Hematopoietic multipotent progenitor cell treated with erythropoietin and hydrocortisone succinate and interleukin-3 and kit ligand, for 8 days (in vitro differentiated cells): ENCODE measurements around the gene KLC3.
"Not testable (repeated sequence)": the region's sequence is repeated elsewhere in the genome, so short reads cannot be mapped to it uniquely, and the experiment has no call there.

Experiments
- DNase-seq: peaks from one replicate; pipeline ENCODE4 v3.0.0-alpha.2; 2015

The KLC3 gene

DNA sequence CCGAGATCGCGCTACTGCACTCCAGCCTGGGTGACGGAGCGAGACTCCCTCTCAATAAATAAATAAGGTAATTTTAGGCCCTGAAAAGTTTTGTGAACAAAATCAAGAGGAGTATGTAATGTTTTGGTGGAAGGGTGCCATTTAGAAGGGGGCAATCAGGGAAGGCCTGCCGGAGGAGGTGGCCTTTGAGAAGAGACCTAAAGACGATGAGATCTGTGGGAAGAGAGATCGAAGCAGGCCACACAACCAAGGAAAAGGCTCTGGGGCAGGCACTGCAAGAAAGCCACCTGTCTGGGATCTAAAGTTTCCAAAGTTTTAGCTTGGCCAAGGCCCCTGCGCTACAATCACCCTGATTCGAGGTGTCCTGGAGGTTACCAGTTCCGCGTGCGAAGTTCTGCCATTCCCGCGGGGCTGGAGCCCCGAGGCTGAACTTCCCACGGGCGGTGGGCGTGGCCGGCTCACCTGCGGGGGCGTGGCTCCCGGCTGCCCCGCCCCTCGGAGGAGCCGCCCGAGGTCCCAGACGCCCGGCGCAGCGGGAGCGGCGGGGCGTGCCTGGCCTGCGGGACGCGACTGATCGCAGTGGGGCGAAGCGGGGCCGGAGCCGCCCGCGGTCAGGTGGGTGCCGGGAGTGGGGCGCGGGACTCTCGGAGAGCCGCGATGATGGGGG, at the start of gene KLC3:
Gene KLC3, plus strand, starts transcription at position 519 of the 667 bp plus-strand sequence. CDS start 4,792 bp downstream, outside the sequence.
- no peak for DNase-seq

DNA sequence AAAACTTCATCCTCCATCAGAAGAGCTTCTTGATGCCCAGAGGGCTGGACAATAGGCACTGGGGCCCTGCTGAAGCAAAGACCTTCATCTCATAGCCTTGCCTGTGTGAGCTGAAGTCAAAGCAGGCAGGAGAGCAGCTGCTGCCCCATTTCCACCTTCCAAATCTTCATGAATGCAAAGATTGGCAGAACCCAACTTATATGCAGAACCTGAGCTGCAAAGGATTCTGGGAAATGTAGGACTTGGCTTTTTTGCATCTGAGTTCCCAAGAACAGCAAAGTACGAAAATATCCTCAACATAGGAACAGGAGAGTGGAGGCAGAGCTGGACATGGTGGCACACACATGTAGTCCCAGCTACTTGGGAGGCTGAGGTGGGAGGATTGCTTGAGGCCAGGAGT, 48.7 kb upstream of the KLC3 start:
- DNase-seq, result no peak

DNA sequence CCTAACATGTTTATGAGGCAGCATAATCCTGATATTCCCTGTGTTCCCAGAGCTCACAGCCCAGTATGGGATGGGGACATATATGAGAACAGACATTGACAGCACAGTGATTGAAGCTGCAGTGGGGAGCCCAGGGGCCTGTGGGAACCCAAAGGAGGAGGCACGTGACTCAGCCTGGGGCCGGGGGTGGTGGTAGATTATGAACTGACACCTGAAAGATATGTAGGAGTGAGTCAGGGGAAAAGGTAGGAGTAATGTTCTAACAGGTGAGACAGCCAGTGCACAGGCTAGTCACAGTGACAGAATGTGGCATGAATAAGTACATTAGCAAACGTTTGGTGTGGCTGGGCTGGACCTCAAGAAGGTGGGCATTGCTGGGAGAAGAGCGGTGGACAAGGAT, 46.9 kb upstream of the KLC3 start:
- no peak for DNase-seq

DNA sequence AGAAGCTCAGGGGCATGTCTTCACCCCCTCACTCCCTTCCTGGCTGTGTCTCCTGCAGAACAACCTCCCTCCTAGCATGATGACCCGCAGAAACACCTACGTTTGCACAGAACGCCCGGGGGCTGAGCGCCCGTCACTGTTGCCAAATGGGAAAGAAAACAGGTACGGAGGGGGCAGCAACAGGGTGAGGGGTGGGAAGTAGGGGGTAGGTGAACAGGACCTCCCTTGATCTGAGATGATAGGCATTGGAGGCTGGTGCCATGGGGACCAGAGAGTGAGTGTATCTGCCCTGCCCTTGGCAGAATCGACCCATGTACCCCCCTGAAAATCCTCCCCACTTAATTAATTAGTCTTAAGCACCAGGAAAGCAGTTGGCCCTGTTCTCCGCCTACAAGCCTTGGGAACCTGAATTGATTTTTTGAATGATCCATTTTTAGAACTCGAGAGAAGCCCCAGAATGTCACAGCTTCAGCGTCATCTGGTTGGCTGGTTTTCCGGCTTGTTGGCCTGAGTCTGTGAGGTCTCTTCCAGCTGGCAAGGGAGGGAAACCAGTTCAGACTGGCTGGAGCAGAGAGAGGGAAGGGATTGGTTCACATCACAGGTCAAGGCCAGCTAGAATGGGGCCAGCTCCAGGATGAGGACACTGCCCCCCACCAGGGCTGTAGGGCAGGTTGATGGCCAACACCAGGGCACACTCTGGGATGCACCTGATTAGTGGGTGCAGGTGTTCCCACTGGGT, 46.1 kb upstream of the KLC3 start:
- DNase-seq, result no peak

DNA sequence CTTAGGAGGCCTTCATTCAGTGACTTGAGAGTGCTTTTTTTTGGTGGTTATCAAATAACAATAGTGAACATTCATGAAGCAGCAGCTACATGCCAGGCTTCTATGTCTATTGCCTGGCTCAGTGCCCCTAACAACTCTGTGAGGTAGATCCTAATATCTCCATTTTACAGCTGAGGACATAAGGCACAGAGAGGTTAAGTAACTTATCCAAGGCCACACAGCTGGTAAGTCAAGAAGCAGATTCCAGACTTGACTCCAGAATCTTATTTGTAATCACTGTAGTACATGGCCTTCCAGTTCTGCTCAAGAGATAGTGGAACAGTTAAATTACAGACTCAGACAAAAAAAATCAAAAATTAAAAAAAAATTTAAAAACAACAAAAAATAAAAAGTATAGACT, 44.7 kb upstream of the KLC3 start:
- DNase-seq, result no peak

DNA sequence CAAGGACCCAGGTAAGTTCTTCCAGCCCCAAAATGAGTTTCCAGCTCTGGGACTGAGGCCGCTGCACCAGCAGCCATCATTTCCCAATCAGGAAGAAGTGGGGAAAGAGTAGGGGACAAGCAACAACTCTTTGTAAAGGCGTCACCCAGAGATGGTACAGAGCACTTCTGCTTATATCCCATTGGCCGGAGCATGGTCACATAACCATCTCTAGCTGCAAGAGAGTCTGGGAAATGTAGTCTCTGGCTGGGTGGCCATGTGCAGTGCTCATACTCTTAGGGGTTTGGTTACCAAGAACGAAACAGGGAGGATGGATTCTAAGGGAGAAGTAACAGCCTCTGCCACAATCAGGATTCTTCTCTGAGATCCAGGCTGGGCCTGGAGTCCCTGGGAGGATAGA, 44.2 kb upstream of the KLC3 start:
- no peak for DNase-seq

DNA sequence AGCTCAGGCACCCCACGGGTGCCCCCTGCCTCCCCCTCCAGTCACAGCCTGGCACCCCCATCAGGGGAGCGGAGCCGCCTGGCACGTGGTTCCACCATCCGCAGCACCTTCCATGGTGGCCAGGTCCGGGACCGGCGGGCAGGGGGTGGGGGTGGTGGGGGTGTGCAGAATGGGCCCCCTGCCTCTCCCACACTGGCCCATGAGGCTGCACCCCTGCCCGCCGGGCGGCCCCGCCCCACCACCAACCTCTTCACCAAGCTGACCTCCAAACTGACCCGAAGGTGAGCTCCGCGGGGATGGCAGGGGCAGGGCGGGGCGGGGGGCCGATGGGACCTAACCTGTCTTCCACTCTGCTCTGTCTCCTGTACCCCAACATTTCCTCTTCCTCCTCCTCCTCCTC, 42.9 kb upstream of the KLC3 start:
- DNase-seq, result no peak

DNA sequence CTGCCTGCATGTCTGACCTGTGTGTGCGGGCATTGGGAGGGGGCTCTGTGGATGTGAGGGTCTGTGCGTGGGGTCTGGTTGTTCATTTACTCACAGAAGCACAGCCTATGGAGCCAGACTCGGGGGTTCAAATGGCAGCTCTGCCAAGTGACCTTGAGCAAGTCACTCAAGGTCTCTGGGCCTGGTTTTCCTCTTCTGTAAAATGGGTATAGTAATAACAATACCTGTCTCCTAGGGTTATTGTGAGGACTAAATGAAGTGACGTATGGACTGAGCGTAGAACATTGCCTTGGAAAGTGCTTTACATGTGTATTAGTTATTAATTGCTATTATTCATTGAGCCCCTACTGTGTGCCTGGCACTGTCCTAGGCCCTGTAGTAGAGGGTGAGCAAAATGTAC, 42.3 kb upstream of the KLC3 start:
- DNase-seq, result no peak

DNA sequence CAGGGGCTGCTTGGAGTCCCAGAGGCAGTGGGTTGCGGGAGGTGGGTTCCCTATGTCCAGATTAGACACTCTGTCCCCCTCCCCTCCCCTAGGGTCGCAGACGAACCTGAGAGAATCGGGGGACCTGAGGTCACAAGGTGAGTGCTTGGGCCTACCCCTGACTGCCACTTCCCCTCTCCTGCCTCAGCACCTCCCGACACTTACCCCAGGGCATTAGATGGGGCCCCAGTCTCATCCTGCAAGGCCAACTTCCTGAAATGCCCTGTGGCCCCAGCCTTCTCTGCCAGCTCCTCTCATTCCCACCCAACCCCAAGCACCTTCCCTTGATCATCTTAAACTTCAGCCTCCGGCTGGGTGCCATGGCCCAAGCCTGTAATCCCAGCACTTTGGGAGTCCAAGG, 40.8 kb upstream of the KLC3 start:
- no peak for DNase-seq

DNA sequence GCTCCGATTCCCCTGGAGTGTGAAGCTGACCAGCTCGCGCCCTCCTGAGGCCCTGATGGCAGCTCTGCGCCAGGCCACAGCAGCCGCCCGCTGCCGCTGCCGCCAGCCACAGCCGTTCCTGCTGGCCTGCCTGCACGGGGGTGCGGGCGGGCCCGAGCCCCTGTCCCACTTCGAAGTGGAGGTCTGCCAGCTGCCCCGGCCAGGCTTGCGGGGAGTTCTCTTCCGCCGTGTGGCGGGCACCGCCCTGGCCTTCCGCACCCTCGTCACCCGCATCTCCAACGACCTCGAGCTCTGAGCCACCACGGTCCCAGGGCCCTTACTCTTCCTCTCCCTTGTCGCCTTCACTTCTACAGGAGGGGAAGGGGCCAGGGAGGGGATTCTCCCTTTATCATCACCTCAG, 38.1 kb upstream of the KLC3 start:
- DNase-seq, result no peak

DNA sequence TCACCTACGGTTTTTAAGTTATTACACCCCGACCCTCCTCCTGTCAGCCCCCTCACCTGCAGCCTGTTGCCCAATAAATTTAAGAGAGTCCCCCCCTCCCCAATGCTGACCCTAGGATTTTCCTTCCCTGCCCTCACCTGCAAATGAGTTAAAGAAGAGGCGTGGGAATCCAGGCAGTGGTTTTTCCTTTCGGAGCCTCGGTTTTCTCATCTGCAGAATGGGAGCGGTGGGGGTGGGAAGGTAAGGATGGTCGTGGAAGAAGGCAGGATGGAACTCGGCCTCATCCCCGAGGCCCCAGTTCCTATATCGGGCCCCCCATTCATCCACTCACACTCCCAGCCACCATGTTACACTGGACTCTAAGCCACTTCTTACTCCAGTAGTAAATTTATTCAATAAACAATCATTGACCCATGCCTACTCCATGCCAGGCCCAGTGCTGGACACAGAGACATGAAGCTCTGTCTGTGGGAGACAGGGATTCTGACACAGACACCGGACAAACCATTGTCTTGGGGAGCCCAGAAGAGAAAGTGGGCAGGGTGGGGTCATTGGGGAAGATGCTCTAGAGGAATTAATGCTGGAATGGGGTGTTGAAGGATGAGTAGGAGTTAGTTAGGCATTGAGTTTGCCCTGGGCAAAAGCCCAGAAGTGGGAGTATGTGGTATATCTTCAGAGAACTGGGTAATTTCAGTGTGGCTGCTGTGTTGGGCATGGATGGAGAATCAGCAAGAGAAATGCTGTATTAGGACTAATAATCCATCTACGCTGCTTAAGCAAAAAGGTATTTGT, 37.1 kb upstream of the KLC3 start:
- no peak for DNase-seq

DNA sequence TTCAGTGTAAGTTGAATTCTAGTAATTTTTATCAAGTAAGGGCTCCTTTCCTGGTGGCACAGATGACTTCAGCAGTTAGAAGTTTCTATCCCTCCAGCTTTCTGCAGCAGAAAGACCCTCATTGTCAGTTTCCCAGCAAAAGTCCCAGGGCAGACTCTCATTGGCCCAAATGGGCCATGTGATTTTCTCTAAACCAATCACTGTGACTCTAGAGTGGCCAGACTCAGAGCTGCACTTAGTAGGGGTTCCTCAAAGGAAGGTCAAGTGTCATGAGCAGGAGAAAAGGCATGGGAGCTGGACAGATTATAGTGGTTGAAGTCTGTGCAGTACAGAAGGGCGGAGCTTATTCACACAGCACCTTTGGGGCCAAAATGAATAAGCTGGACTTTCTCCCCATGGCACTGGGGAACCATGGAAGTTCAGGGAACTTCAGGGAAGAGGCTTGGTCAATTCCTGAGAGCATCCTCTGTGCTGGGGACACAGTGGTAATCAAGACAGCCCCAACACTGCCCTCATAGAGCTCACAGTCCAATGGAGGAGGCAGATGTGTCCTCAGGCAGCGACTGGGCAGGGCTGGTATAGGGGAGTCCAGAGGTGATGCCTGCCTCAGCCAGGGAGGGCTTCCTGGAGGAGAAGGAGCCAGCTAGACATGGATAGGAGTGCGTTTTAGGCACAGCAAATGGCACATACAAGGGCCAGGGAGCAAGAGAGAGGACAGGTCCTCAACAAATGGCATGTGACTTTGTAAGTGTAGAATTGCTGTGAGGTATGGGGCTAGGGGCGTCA, 36.2 kb upstream of the KLC3 start:
- no peak for DNase-seq

DNA sequence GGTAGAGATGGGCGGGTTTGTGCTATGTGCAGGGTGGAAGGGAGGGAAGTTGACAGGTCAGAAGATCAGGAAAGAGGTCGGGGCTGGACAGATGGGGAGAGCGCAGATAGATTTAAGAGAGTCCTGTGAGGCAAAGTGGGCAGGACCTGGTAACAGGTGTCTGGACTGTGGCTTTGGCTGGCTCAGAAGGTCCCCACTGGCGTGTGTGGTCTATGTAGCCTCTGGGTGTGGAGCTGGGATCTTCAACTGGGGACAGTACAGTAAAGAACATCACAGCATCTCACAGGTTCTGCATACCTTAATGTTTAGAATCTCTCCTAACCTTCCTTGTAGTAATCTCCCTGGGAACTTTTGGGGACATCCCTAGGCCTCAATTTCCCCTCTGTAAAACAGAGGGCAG, 35.5 kb upstream of the KLC3 start:
- no peak for DNase-seq

DNA sequence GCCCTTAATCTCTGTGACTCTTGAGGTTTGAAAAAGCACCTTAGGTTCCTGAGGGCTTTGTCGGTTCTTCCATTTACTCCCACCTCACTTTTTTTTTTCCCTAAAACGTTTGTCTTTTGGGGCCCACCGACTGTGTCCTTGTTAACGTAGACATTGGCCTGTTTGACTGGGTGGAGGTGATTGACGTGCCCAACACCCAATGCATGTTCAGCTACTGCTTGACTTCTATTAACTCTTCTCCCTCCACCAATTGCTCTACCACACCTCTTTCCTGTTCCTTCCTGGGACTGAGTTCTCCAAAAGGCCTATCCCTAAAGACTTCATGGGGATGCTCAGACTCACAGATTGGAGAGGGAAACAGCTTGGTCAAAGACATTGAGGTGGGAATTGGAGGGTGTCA, 35.1 kb upstream of the KLC3 start:
- no peak for DNase-seq

DNA sequence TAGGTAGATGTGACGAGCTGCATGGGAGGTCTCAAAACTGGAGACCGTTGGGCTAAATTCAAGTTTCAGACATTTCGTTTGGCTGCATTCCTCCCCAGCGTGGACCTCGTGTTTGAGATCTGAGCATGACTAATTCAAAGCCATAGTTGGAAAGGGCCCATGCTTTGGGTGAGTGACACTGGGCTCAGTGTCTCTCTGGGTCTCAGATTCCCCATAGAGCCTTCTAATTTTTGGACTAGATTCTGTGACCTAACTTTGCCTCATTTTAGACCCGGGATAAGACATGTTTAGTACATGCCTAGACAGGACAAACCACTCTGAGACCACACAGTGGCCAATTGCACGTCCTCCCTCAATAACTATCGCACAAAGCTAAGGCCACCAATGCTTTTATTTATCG, 34.5 kb upstream of the KLC3 start:
- DNase-seq, result no peak

DNA sequence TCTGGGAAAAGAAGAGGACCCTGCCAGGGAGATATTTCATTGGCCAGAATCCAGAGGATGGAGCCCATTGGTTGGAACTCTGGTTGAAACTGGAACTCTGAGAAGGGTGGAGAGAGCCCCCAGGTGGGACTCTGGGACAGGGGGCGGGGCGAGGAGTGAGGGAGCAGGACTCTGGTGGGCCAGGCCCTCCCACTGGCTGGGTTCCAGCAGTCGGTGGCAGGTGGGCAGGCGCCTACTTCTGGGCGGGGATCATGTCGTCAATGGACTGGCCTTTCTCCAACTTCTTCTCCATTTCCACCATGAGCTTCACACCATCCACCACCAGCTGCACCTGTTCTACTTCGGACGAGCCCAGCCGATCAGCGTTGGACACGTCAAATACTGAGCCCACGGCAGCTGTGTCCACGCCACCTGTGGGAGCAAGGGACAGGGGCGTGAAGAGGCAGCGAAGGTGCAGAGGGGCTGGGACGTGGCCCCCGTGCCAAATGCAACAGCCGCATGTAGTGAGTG, 34.0 kb upstream of the KLC3 start:
- DNase-seq, result no peak

DNA sequence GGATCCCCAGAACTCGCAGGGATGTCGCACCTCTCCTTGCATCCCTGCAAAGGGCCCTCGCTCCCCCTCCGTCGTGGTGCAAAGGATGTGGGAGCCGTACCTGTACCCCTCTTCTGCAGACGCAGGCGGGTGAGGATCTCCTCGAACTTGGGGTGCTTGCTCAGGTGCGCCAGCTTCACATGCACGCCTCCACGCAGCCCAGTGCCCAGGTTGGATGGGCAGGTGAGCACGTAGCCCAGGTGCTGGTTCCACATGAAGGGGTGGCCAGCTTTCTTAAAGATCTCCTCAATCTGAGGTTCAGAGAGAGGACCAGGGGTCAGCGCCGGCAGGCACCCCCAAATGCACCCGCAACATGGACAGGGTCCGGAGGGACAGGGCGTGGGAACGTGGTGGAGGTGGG, 33.2 kb upstream of the KLC3 start:
- no peak for DNase-seq

DNA sequence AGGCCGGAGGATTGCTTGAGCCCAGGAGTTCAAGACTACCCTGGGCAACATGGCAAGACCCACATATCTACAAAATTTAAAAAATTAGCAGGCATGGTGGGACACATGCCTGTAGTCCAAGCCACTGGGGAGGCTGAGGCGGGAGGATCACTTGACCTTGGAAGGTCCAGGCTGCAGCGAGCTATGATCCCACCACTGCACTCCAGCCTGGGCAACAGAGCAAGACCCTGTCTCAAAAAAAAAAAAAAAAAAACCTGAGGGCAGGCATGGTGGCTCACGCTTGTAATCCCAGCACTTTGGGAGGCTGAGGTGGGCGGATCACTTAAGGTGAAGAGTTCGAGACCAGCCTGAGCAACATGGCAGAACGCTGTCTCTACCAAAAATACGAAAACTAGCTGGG, 31.2 kb upstream of the KLC3 start:
- not testable (repeated sequence) for DNase-seq

DNA sequence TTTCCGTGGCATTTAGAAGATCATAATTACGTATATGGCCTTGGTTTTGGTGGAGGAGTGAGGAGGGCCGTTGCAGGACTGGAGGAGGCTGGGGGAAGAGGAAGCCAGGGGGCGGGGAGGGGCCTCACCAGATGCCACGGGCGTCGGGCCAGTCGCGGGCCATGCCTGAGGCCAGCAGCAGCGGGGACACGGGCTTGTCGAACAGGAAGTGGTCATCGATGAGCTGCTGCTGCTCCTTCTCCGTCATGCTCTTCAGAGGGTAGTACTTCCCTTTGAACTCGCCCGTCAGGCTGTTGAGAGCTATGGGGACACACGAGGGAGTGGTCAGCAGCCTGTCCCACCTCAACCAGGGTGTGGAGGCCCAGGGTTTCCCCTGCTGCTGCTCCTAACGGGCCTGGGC, 28.9 kb upstream of the KLC3 start:
- no peak for DNase-seq

DNA sequence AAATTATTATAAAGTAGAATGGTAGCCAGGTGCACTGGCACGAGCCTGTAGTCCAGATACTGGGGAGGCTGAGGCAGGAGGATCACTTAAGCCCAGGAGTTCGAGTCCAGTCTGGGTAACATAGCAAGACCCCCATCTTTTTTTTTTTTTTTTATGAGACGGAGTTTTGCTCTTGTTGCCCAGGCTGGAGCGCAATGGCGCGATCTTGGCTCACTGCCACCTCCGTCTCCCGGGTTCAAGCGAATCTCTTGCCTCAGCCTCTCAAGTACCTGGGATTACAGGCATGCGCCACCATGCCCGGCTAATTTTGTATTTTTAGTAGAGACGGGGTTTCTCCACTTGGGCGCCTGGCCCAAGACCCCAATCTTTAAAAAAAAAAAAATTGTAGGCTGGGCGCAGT, 28.3 kb upstream of the KLC3 start:
- DNase-seq, result not testable (repeated sequence)

DNA sequence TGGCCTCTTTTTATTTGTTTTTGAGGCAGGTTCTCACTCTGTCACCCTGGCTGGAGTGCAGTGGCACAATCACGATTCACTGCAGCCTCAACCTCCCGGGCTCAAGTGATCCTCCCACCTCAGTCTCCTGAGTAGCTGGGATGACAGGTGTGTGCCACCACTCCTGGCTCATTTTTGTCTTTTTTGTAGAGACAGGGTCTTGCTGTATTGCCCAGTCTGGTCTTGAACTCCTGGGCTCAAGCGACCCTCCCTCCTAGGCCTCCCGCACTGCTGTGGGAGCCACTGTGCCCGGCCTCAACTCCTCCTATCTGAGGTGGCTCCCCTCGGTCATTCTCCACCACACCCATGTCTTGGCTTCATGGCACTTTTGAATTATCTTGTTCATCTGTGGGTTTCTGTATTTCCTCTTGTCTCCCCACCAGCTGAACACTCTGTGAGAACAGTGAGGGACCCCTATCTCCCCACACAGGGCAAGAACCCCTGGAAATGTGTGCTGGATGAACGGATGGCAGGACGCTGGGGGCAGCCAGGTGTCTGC, 25.8 kb upstream of the KLC3 start:
- peak; percentile 34 for DNase-seq

DNA sequence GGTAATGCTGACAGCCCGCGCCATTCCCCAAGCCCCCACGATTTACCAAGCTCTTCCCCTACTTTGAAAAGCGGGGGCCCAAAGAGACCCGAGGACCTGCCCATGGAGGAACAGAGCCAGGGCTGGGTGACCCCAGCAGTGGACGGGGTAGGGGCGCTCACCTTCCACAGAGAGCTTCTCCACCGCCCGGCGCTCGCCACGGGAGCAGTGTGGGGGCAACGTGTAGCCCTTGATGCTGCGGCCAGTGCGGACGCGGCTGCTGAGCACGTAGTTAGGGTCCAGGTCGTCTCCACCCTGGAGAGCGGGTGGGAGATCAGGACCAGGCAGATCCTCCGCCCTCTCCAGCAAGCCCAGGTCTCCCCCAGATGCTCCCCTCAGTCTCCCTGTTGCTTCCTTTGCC, 25.2 kb upstream of the KLC3 start:
- no peak for DNase-seq
